Measurements from ENCODE around the gene WDR64. TPM values are rescaled to one million over a fixed set of nuclear protein-coding genes. Genes with fewer than 3 reads are reported as not detected.
A peak's percentile ranks its signal among the peaks of the same experiment; 100 is the strongest.
"Not testable (repeated sequence)": the region's sequence is repeated elsewhere in the genome, so short reads cannot be mapped to it uniquely, and the experiment has no call there.

Gene WDR64
- total RNA-seq, 1 experiment from 2014 or later, result not detected

- DNase-seq (ENCODE audit: low read depth), result peak; percentile 19
These were observed 6.2 kb downstream of the WDR64 start for GRCh38 chr1:241658081-241658793.

GRCh38 chr1:241659016-241659415 lies 6.9 kb downstream of the WDR64 start:
- not testable (repeated sequence) for DNase-seq (ENCODE audit: low read depth)

- no peak for DNase-seq (ENCODE audit: low read depth)
These were observed 8.4 kb downstream of the WDR64 start for GRCh38 chr1:241660424-241660972.

GRCh38 chr1:241666419-241666818 lies 14.3 kb downstream of the WDR64 start:
- DNase-seq (ENCODE audit: low read depth), result no peak

- DNase-seq (ENCODE audit: low read depth), result no peak
These were observed 20.2 kb downstream of the WDR64 start for GRCh38 chr1:241672301-241672700.

GRCh38 chr1:241674805-241675384 lies 22.8 kb downstream of the WDR64 start:
- no peak for DNase-seq (ENCODE audit: low read depth)

- DNase-seq (ENCODE audit: low read depth), result no peak
These were observed 23.9 kb downstream of the WDR64 start for GRCh38 chr1:241675983-241676382.

GRCh38 chr1:241677201-241677600 lies 25.1 kb downstream of the WDR64 start:
- DNase-seq (ENCODE audit: low read depth), result no peak

GRCh38 chr1:241678536-241678935 lies 26.5 kb downstream of the WDR64 start:
- no peak for DNase-seq (ENCODE audit: low read depth)

- no peak for DNase-seq (ENCODE audit: low read depth)
These were observed 27.3 kb downstream of the WDR64 start for GRCh38 chr1:241679404-241679803.

GRCh38 chr1:241679961-241680360 lies 27.9 kb downstream of the WDR64 start:
- no peak for DNase-seq (ENCODE audit: low read depth)

GRCh38 chr1:241681861-241682448 lies 29.9 kb downstream of the WDR64 start:
- DNase-seq (ENCODE audit: low read depth), result not testable (repeated sequence)

- no peak for DNase-seq (ENCODE audit: low read depth)
These were observed 30.8 kb downstream of the WDR64 start for GRCh38 chr1:241682921-241683320.

GRCh38 chr1:241684108-241684507 lies 32.0 kb downstream of the WDR64 start:
- DNase-seq (ENCODE audit: low read depth), result no peak

GRCh38 chr1:241688940-241689368 lies 36.9 kb downstream of the WDR64 start:
- DNase-seq (ENCODE audit: low read depth), result peak; percentile 61

- DNase-seq (ENCODE audit: low read depth), result no peak
These were observed 43.4 kb downstream of the WDR64 start for GRCh38 chr1:241695246-241696171.

GRCh38 chr1:241696172-241696814 lies 44.2 kb downstream of the WDR64 start:
- DNase-seq (ENCODE audit: low read depth), result no peak

GRCh38 chr1:241696815-241697639 lies 44.9 kb downstream of the WDR64 start:
- no peak for DNase-seq (ENCODE audit: low read depth)

- no peak for DNase-seq (ENCODE audit: low read depth)
These were observed 45.5 kb downstream of the WDR64 start for GRCh38 chr1:241697640-241698018.

- DNase-seq (ENCODE audit: low read depth), result no peak
These were observed 46.1 kb downstream of the WDR64 start for GRCh38 chr1:241698177-241698576.
